HT-29 (cell line): ENCODE data around the gene SORCS2. TPM values are rescaled to one million over a fixed set of nuclear protein-coding genes. Genes with fewer than 3 reads are reported as not detected.

Experiments used
- DNase-seq: peaks from one replicate; pipeline ENCODE4 v3.0.0-alpha.2; 2015; ENCODE audit warnings: low spot score
- total RNA-seq: library from RNA; depleted of rRNA; stranded (reverse); fragments of >200 nt; shearing (Covaris generic); gene quantifications from 2 replicates; pipeline ENCODE4 v1.2.3, GENCODE V29; 2014

Gene SORCS2
- total RNA-seq, 1 experiment from 2014 or later: not detected

GRCh38 chr4:7371210-7371941, 179.0 kb downstream of the SORCS2 start:
- DNase-seq: no peak

GRCh38 chr4:7372673-7373072, 180.3 kb downstream of the SORCS2 start:
- DNase-seq: no peak

- DNase-seq: no peak
These were observed 182.2 kb downstream of the SORCS2 start for GRCh38 chr4:7374571-7374970.

- DNase-seq: no peak
These were observed 183.1 kb downstream of the SORCS2 start for GRCh38 chr4:7375427-7375826.

GRCh38 chr4:7377223-7377865, 185.0 kb downstream of the SORCS2 start:
- no peak for DNase-seq

GRCh38 chr4:7379186-7379585, 186.8 kb downstream of the SORCS2 start:
- no peak for DNase-seq

GRCh38 chr4:7379719-7380118, 187.4 kb downstream of the SORCS2 start:
- DNase-seq: no peak

GRCh38 chr4:7381221-7381889, 189.0 kb downstream of the SORCS2 start:
- DNase-seq: no peak

GRCh38 chr4:7381890-7382633, 189.7 kb downstream of the SORCS2 start:
- no peak for DNase-seq

- no peak for DNase-seq
These were observed 190.3 kb downstream of the SORCS2 start for GRCh38 chr4:7382634-7383014.

GRCh38 chr4:7383266-7383665, 190.9 kb downstream of the SORCS2 start:
- no peak for DNase-seq

GRCh38 chr4:7384003-7384928, 191.9 kb downstream of the SORCS2 start:
- no peak for DNase-seq

GRCh38 chr4:7384929-7385890, 192.9 kb downstream of the SORCS2 start:
- DNase-seq: no peak

- DNase-seq: no peak
These were observed 195.6 kb downstream of the SORCS2 start for GRCh38 chr4:7387925-7388324.

GRCh38 chr4:7388627-7389026, 196.3 kb downstream of the SORCS2 start:
- DNase-seq: no peak

- DNase-seq: no peak
These were observed 196.9 kb downstream of the SORCS2 start for GRCh38 chr4:7389101-7389701.

GRCh38 chr4:7389719-7390118, 197.4 kb downstream of the SORCS2 start:
- DNase-seq: no peak

- no peak for DNase-seq
These were observed 198.0 kb downstream of the SORCS2 start for GRCh38 chr4:7390336-7390735.

- no peak for DNase-seq
These were observed 198.7 kb downstream of the SORCS2 start for GRCh38 chr4:7390906-7391636.
